ENCODE measurements around the gene DCAF6. TPM values are rescaled to one million over a fixed set of nuclear protein-coding genes. Genes with fewer than 3 reads are reported as not detected.

Gene DCAF6
- total and polyA plus RNA-seq, 8 donors = 39.7 to 62.7 (median 55.0) TPM

- peaks cover 0 to 41% of the 10 kb centered on the region in 2 donors for H3K36me3 ChIP-seq
- intact Hi-C loops (cut with DNase I) = no loop called here
- no peaks in the 10 kb centered on the region for H3K9me3 ChIP-seq
- no peak for TF ChIP-seq CTCF (IDR thresholded peaks at IDR 0.05)
- no peaks in the 10 kb centered on the region for H3K27me3 ChIP-seq
- H3K27ac ChIP-seq = no peak overlapping the region
- DNase-seq (no peak), ATAC-seq (no peak)
- no peaks in the 10 kb centered on the region for H3K4me1 ChIP-seq
- H3K4me3 ChIP-seq = no peak overlapping the region
Measured at GRCh38 chr1:167996266-167996665, 59.8 kb downstream of the DCAF6 start.

GRCh38 chr1:167997037-167997575, 60.6 kb downstream of the DCAF6 start:
- H3K27ac ChIP-seq = no peak overlapping the region
- DNase-seq (peak in 2 of 4 donors; percentile 31 to 41), ATAC-seq (no peak)
- intact Hi-C loops (cut with DNase I) = no loop called here
- no peaks in the 10 kb centered on the region for H3K9me3 ChIP-seq
- peaks cover 0 to 34% of the 10 kb centered on the region in 2 donors for H3K36me3 ChIP-seq
- no peaks in the 10 kb centered on the region for H3K4me1 ChIP-seq
- no peak for TF ChIP-seq CTCF (IDR thresholded peaks at IDR 0.05)
- H3K4me3 ChIP-seq = no peak overlapping the region
- H3K27me3 ChIP-seq = no peaks in the 10 kb centered on the region

GRCh38 chr1:167999877-168000276, 63.4 kb downstream of the DCAF6 start:
- Histone ChIP-seq H3K27ac (no peak overlapping the region), H3K9me3 (no peaks in the 10 kb centered on the region), H3K4me1 (no peaks in the 10 kb centered on the region), H3K27me3 (no peaks in the 10 kb centered on the region), H3K4me3 (no peak overlapping the region), H3K36me3 (peaks cover 0 to 33% of the 10 kb centered on the region in 2 donors)
- DNase-seq (peak in 2 of 4 donors; percentile 54 to 70), ATAC-seq (no peak)
- no peak for TF ChIP-seq CTCF (IDR thresholded peaks at IDR 0.05)
- intact Hi-C loops (cut with DNase I) = no loop called here

- no peaks in the 10 kb centered on the region for H3K27me3 ChIP-seq
- H3K27ac ChIP-seq = no peak overlapping the region
- intact Hi-C loops (cut with DNase I) = no loop called here
- H3K4me1 ChIP-seq = no peaks in the 10 kb centered on the region
- ATAC-seq (no peak), DNase-seq (peak in 1 of 4 donors; percentile 13)
- H3K4me3 ChIP-seq = no peak overlapping the region
- H3K9me3 ChIP-seq = no peaks in the 10 kb centered on the region
- TF ChIP-seq CTCF (IDR thresholded peaks at IDR 0.05) = no peak
- peaks cover 0 to 32% of the 10 kb centered on the region in 2 donors for H3K36me3 ChIP-seq
Measured at GRCh38 chr1:168000656-168001055, 64.2 kb downstream of the DCAF6 start.

- ATAC-seq (no peak), DNase-seq (no peak)
- intact Hi-C loops (cut with DNase I) = no loop called here
- no peaks in the 10 kb centered on the region for H3K4me1 ChIP-seq
- H3K36me3 ChIP-seq = peaks cover 0 to 31% of the 10 kb centered on the region in 2 donors
- no peaks in the 10 kb centered on the region for H3K27me3 ChIP-seq
- no peak overlapping the region for H3K4me3 ChIP-seq
- no peaks in the 10 kb centered on the region for H3K9me3 ChIP-seq
- no peak overlapping the region for H3K27ac ChIP-seq
- TF ChIP-seq CTCF (IDR thresholded peaks at IDR 0.05) = no peak
Measured at GRCh38 chr1:168001213-168001612, 64.7 kb downstream of the DCAF6 start.
